Karpas-422 (cell line): ENCODE data around the gene IRF2BPL. TPM values are rescaled to one million over a fixed set of nuclear protein-coding genes. Genes with fewer than 3 reads are reported as not detected.

ENCODE experiments used
- DNase-seq: peaks from one replicate; pipeline ENCODE4 v3.0.0-alpha.2; 2015
- H2AFZ ChIP-seq: fragments of 200-600 bp; sonication (generic); 2 replicates; pipeline ENCODE4 v1.6.1; 2014; ENCODE audit warnings: antibody characterized with exemption, low read length, mixed read lengths
- H3K27ac ChIP-seq: fragments of 200-600 bp; sonication (generic); 2 replicates; pipeline ENCODE4 v1.5.1; 2014; ENCODE audit warnings: mild to moderate bottlenecking, low read length, moderate library complexity
- H3K27me3 ChIP-seq: fragments of 200-600 bp; sonication (generic); 2 replicates; pipeline ENCODE4 v1.6.1; 2014; ENCODE audit warnings: low read length, mixed read lengths
- H3K36me3 ChIP-seq: fragments of 200-600 bp; sonication (generic); 2 replicates; pipeline ENCODE4 v1.6.1; 2014; ENCODE audit warnings: low read length, mixed read lengths; ENCODE audit not compliant: insufficient read depth
- H3K4me1 ChIP-seq: fragments of 200-600 bp; sonication (generic); 2 replicates; pipeline ENCODE4 v1.6.1; 2014; ENCODE audit warnings: mild to moderate bottlenecking, low read length, mixed read lengths
- H3K4me2 ChIP-seq: fragments of 200-600 bp; sonication (generic); 2 replicates; pipeline ENCODE4 v1.6.1; 2014; ENCODE audit warnings: low read length, low read depth, mild to moderate bottlenecking; ENCODE audit not compliant: poor library complexity, severe bottlenecking
- H3K4me3 ChIP-seq: fragments of 200-600 bp; sonication (generic); 2 replicates; pipeline ENCODE4 v1.5.1; 2014; ENCODE audit warnings: mild to moderate bottlenecking, antibody characterized with exemption, low read length, mixed read lengths
- H3K79me2 ChIP-seq: fragments of 200-600 bp; sonication (generic); 2 replicates; pipeline ENCODE4 v1.6.1; 2014; ENCODE audit warnings: mild to moderate bottlenecking, low read length, mixed read lengths
- H3K9ac ChIP-seq: fragments of 200-600 bp; sonication (generic); 2 replicates; pipeline ENCODE4 v1.6.0; 2014; ENCODE audit warnings: low read length
- H3K9me2 ChIP-seq: fragments of 200-600 bp; sonication (generic), shearing (Covaris generic); replicated peaks from 2 replicates; pipeline ENCODE4 v1.6.0; 2014; ENCODE audit warnings: mild to moderate bottlenecking, low read length, moderate library complexity; ENCODE audit not compliant: insufficient read depth
- H3K9me3 ChIP-seq: fragments of 300-700, 200-600 bp; sonication (generic); 2 replicates; pipeline ENCODE4 v1.6.1; 2014; ENCODE audit warnings: low read length, mixed read lengths
- H4K20me1 ChIP-seq: fragments of 200-600 bp; sonication (generic); 2 replicates; pipeline ENCODE4 v1.6.1; 2014; ENCODE audit warnings: mild to moderate bottlenecking, antibody characterized with exemption, low read length, low read depth; ENCODE audit not compliant: insufficient read depth
- total RNA-seq: library from RNA; depleted of rRNA; stranded (reverse); fragments of >200 nt; shearing (Covaris generic); gene quantifications from 2 replicates; pipeline ENCODE4 v1.2.3, GENCODE V29; 2014; ENCODE audit warnings: low replicate concordance

The IRF2BPL gene
- total RNA-seq, 1 experiment from 2014 or later = 11.8 TPM

- H3K9me3 ChIP-seq = no peaks in the 10 kb centered on the region
- H3K9me2 ChIP-seq = no peaks in the 10 kb centered on the region
- peak overlapping the region; percentile 24; the same call in 1 of the 2 replicates for H3K27ac ChIP-seq
- H3K4me1 ChIP-seq = peaks cover 16% of the 10 kb centered on the region
- no peaks in the 10 kb centered on the region for H4K20me1 ChIP-seq
- H3K4me2 ChIP-seq = peak overlapping the region; percentile 8
- no peaks in the 10 kb centered on the region for H3K79me2 ChIP-seq
- no peak overlapping the region for H2AFZ ChIP-seq
- no peaks in the 10 kb centered on the region for H3K27me3 ChIP-seq
- no peaks in the 10 kb centered on the region for H3K36me3 ChIP-seq
- DNase-seq = peak; percentile 64
- no peak overlapping the region for H3K4me3 ChIP-seq
- H3K9ac ChIP-seq = no peak overlapping the region
These were observed 27.9 kb downstream of the IRF2BPL start for GRCh38 chr14:77000340-77001270.

DNA sequence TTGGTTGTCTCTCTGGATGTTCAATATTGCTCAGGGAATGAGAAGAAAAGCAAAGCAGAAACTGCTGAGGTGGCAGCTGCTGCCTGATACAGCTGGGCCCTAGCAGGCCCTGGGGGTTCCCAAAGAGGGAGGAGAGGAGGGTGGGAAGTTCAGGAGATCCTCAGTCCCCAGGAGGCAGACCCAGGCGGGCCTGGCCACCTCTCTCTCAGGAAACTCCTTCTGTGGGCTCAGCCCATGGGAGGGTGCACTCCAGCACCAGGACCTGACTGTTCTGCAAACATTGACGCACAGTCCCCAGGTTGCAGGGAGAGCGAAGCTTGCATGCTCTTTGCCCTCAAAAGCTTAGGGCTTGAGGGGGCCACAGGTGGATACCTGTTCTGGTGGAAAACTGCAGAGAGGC lies 29.6 kb downstream of the IRF2BPL start:
- Histone ChIP-seq H3K79me2 (no peaks in the 10 kb centered on the region), H3K27me3 (no peaks in the 10 kb centered on the region), H3K9ac (no peak overlapping the region), H3K36me3 (no peaks in the 10 kb centered on the region), H3K4me1 (peaks cover 20% of the 10 kb centered on the region), H4K20me1 (no peaks in the 10 kb centered on the region), H3K27ac (no peak overlapping the region), H3K4me2 (no peak overlapping the region), H3K9me2 (no peaks in the 10 kb centered on the region), H3K4me3 (no peak overlapping the region), H2AFZ (no peak overlapping the region), H3K9me3 (no peaks in the 10 kb centered on the region)
- no peak for DNase-seq

DNA sequence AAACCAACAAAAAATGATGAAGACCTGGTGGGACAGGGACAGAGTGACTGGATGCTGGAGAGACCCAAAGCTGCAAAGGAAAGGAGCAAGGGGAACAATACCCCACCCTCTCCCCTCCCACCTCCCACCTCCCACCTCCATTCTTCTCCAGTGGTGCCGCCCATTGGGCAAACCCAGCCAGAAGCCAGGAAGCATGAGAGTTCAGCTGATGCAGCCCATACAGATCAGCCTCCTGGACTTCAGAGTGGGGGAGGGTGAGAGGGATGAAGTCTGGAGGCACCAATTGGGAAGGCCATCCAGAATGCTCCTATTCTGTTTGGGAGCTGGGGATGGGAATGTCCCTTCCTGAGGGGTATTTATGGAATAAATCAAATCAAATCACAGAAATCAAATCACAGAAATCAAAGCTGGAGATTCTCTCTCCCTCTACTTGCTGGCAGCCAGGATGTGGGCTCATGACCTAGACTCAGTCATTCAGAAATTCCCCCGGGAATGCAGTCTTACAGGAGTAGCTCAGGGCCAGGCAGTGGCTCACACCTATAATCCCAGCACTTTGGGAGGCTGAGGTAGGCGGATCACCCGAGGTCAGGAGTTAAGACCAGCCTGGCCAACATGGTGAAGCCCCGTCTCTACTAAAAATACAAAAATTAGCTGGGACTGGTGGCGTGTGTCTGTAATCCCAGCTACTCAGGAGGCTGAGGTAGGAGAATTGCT lies 31.1 kb downstream of the IRF2BPL start:
- DNase-seq = no peak
- H3K9me2 ChIP-seq = no peaks in the 10 kb centered on the region
- no peak overlapping the region for H3K9ac ChIP-seq
- no peaks in the 10 kb centered on the region for H3K36me3 ChIP-seq
- no peak overlapping the region for H3K4me2 ChIP-seq
- H3K79me2 ChIP-seq = no peaks in the 10 kb centered on the region
- no peak overlapping the region for H3K4me3 ChIP-seq
- no peak overlapping the region for H2AFZ ChIP-seq
- H3K9me3 ChIP-seq = no peaks in the 10 kb centered on the region
- H3K27ac ChIP-seq = no peak overlapping the region
- peaks cover 20% of the 10 kb centered on the region for H3K4me1 ChIP-seq
- no peaks in the 10 kb centered on the region for H4K20me1 ChIP-seq
- H3K27me3 ChIP-seq = no peaks in the 10 kb centered on the region

DNA sequence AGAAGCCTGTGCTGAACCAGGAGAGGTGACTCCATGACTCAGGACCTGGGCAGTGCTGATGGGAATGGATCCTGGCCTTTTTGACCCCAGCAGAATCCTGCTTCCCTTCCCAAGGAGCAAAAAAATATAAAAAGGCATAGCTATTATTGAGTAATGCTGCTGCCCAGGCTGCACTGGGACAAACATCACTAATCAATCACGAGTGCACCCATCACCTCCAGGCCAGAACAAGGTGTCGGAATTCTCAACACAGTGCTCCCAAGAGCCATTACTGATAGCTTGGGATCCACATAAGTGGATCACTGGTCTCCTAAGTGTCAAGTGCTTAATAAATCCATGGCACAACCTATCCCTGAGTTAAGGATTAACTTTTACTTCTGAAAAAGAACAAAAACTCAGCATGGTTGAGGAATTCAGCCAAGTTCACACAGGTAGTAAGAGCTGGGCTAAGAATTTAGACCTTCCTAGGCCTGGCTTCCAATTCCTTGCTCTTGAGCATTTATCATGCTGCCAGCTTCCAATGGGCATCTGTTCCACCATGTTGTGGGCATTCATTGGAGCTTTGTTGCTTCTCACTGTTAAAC lies 31.9 kb downstream of the IRF2BPL start:
- no peaks in the 10 kb centered on the region for H3K79me2 ChIP-seq
- H3K27ac ChIP-seq = no peak overlapping the region
- H3K9me3 ChIP-seq = no peaks in the 10 kb centered on the region
- H3K4me2 ChIP-seq = no peak overlapping the region
- H4K20me1 ChIP-seq = no peaks in the 10 kb centered on the region
- peaks cover 20% of the 10 kb centered on the region for H3K4me1 ChIP-seq
- DNase-seq = no peak
- H3K4me3 ChIP-seq = no peak overlapping the region
- H2AFZ ChIP-seq = no peak overlapping the region
- no peaks in the 10 kb centered on the region for H3K36me3 ChIP-seq
- no peaks in the 10 kb centered on the region for H3K9me2 ChIP-seq
- H3K9ac ChIP-seq = no peak overlapping the region
- H3K27me3 ChIP-seq = no peaks in the 10 kb centered on the region

GRCh38 chr14:76995279-76996035 lies 33.1 kb downstream of the IRF2BPL start:
- no peaks in the 10 kb centered on the region for H3K27me3 ChIP-seq
- no peaks in the 10 kb centered on the region for H3K9me2 ChIP-seq
- H3K9me3 ChIP-seq = no peaks in the 10 kb centered on the region
- no peaks in the 10 kb centered on the region for H3K36me3 ChIP-seq
- H3K9ac ChIP-seq = no peak overlapping the region
- no peak overlapping the region for H3K4me2 ChIP-seq
- no peaks in the 10 kb centered on the region for H3K79me2 ChIP-seq
- H4K20me1 ChIP-seq = no peaks in the 10 kb centered on the region
- no peak overlapping the region for H3K27ac ChIP-seq
- peaks cover 14% of the 10 kb centered on the region for H3K4me1 ChIP-seq
- DNase-seq = no peak
- H3K4me3 ChIP-seq = no peak overlapping the region
- H2AFZ ChIP-seq = no peak overlapping the region

GRCh38 chr14:76993752-76994151 lies 34.8 kb downstream of the IRF2BPL start:
- Histone ChIP-seq H3K9me2 (no peaks in the 10 kb centered on the region), H3K9me3 (no peaks in the 10 kb centered on the region), H3K27ac (no peak overlapping the region), H3K4me2 (no peak overlapping the region), H2AFZ (no peak overlapping the region), H3K36me3 (no peaks in the 10 kb centered on the region), H3K4me1 (peaks cover 11% of the 10 kb centered on the region), H3K79me2 (no peaks in the 10 kb centered on the region), H3K4me3 (no peak overlapping the region), H4K20me1 (no peaks in the 10 kb centered on the region), H3K27me3 (no peaks in the 10 kb centered on the region), H3K9ac (no peak overlapping the region)
- no peak for DNase-seq

DNA sequence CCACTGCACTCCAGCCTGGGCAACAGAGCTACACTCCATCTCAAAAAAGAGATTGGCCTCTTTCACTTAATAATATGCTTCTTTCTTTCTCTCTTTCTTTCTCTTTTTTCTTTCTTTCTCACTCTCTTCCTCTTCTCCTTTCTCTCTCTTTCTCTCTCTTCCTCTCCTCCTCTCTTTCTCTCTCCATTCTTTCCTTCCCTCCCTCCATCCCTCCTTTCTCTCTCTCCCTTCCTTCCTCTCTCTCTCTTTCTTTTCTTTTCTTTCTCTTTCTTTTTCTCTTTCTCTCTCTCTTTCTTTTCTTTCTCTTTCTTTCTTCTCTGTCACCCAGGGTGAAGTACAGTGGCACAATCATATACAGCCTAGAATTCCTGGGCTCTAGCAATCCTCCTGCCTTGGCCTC lies 38.4 kb downstream of the IRF2BPL start:
- H3K4me3 ChIP-seq = no peak overlapping the region
- peaks cover 4% of the 10 kb centered on the region for H3K4me1 ChIP-seq
- no peak overlapping the region for H3K9ac ChIP-seq
- H3K4me2 ChIP-seq = no peak overlapping the region
- no peak for DNase-seq
- no peaks in the 10 kb centered on the region for H4K20me1 ChIP-seq
- no peak overlapping the region for H2AFZ ChIP-seq
- no peaks in the 10 kb centered on the region for H3K79me2 ChIP-seq
- no peak overlapping the region for H3K27ac ChIP-seq
- H3K27me3 ChIP-seq = no peaks in the 10 kb centered on the region
- no peaks in the 10 kb centered on the region for H3K36me3 ChIP-seq
- no peaks in the 10 kb centered on the region for H3K9me3 ChIP-seq
- H3K9me2 ChIP-seq = no peaks in the 10 kb centered on the region
